Activated naive CD8-positive, alpha-beta T cell treated with anti-CD3 and anti-CD28 coated beads, Interleukin-2, amount 10 ng/mL, durations not matched to agents 7 days and 5 days (primary cell): ENCODE measurements around the gene PSMA2. TPM values are rescaled to one million over a fixed set of nuclear protein-coding genes. Genes with fewer than 3 reads are reported as not detected.

Experiments
- ATAC-seq: fragments of 150-1000 bp; cut with Tn5 transposase; one replicate; pipeline ENCODE4 v1.10.0; 2021; ENCODE audit warnings: low read depth, moderate library complexity
- POLR2A ChIA-PET: fragments of 350-600 bp; sonication (Branson Sonifier 250); formaldehyde crosslinking; loops from one replicate; lab custom pipeline; 2021; ENCODE audit warnings: antibody characterized with exemption; lab: Charles Lee
- DNase-seq: peaks from one replicate; pipeline ENCODE4 v3.0.0; 2021
- H3K27ac Mint-ChIP-seq: one replicate; pipeline ENCODE4 v1.8.0; 2022; ENCODE audit warnings: mild to moderate bottlenecking, mixed read lengths
- H3K27me3 Mint-ChIP-seq: one replicate; pipeline ENCODE4 v1.8.0; 2022; ENCODE audit warnings: mild to moderate bottlenecking, moderate library complexity, mixed read lengths
- H3K36me3 Mint-ChIP-seq: one replicate; pipeline ENCODE4 v1.8.0; 2021; ENCODE audit warnings: mild to moderate bottlenecking, mixed read lengths
- H3K4me1 Mint-ChIP-seq: one replicate; pipeline ENCODE4 v1.8.0; 2021; ENCODE audit warnings: mixed read lengths
- H3K4me3 Mint-ChIP-seq: one replicate; pipeline ENCODE4 v1.8.0; 2022; ENCODE audit warnings: mild to moderate bottlenecking, moderate library complexity, mixed read lengths
- H3K9me3 Mint-ChIP-seq: one replicate; pipeline ENCODE4 v1.8.0; 2021; ENCODE audit warnings: mixed read lengths
- total RNA-seq, 2 experiments: library from RNA; stranded (reverse); gene quantifications; one replicate each; pipeline ENCODE4 v1.2.3, GENCODE V29; 2021

PSMA2 gene
- total RNA-seq, 2 experiments from 2014 or later: 98.9 to 99.8 TPM

DNA sequence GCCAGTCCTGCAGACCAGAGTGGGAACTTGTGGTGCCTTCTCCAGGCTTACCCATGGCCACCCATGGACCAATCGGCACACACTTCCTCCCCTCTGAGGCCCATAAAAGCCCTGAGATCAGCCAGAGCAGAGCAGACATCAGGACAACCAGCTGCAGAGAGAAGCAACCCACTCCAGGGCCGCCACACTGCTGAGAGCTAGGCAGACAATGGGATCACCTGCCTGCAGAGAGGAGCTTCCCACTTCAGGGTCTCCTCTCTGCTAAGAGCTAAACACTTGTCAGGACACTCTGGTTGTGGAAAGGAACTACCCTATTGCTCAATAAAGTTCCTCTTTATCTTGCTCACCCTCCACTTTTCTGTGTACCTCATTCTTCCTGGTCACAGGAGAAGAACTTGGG is 54.1 kb downstream of the PSMA2 start:
- no peaks in the 10 kb centered on the region for H3K4me1 Mint-ChIP-seq
- no peak overlapping the region for H3K27ac Mint-ChIP-seq
- H3K27me3 Mint-ChIP-seq: peaks cover 2% of the 10 kb centered on the region
- ATAC-seq (no peak), DNase-seq (no peak)
- POLR2A ChIA-PET: no interaction called here
- H3K9me3 Mint-ChIP-seq: no peaks in the 10 kb centered on the region
- H3K4me3 Mint-ChIP-seq: no peak overlapping the region
- H3K36me3 Mint-ChIP-seq: no peaks in the 10 kb centered on the region

DNA sequence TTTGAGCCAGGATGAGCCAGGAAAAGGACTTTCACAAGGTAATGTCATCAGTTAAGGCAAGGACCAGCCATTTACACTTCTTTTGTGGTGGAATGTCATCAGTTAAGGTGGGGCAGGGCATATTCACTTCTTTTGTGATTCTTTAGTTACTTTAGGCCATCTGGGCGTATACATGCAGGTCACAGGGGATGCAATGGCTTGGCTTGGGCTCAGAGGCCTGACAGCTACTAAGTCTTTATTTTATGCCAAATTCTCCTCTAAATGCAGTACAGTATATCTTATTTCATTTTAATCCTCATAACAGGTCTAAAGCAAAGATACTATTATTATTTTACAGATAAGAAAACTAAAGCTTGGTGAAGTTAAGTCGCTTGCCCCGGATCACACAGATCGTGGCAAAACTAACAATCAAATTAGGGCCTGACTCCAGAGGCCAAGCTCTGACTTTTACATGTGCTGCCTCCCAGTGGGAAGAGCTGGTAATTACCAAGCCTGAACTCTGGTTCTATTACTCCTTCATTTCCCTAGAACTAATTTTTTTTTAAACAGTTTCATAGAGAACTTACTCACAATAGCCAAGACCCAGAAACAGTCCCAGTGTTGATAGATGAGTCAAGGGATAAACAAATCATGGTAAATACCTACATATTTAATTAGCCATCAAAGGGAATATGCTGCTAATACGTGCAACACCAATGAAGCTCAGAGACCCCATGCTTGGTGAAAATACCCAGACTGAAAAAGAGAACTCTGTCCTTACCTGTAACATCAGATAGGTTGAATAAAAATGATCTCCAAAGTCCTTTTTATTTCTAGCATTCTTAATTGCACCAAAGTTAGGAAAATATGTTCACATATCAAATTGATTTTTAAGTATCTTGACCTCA is 55.5 kb downstream of the PSMA2 start:
- ATAC-seq: no peak

DNA sequence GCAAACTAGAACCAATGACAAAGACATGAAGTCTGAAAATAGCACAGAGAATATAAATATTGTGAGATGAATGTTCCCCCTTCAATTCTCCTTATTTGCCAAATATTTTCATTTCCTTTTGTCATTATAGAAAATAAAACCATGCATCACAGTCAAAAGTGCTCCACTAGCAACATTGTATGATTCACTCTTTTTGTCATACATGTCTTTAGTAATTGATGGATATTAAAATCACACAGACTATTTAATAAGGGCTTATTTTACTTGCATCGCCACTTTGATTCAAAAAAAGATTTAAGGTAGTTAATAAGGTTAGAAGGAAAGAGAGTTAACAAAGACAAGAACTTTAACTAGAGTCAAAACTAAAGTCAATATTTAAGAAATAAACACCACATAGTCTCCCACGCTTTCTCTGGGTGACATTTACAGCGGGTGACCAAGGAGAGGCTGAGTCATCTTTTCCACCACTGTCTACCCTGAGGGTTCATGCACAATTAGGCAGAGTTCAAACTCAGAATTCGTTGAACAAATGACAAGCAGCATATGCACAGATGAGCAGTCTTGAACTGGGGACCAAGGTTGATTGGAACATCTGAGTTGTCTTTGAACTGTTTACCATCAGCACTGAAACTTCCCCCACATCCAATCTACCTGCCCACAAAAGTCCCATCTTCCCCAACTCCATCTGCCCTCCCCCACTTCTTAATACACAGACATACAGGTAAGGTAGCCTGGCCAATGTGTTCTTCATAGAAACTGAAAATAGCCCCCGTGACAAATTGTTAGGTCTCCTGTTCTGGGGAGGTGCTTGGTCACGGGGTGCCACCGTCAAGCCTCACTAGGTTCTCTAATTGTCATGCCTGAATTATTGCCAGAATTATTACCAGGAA is 62.6 kb downstream of the PSMA2 start:
- H3K27me3 Mint-ChIP-seq: peaks cover 2% of the 10 kb centered on the region
- peaks cover 11% of the 10 kb centered on the region for H3K4me1 Mint-ChIP-seq
- DNase-seq (no peak), ATAC-seq (peak; percentile 72)
- H3K4me3 Mint-ChIP-seq: no peak overlapping the region
- POLR2A ChIA-PET: no interaction called here
- no peaks in the 10 kb centered on the region for H3K36me3 Mint-ChIP-seq
- H3K27ac Mint-ChIP-seq: peak overlapping the region; percentile 26
- peaks cover 4% of the 10 kb centered on the region for H3K9me3 Mint-ChIP-seq

More for the DNA sequence above, 55.5 kb downstream of the PSMA2 start:
- POLR2A ChIA-PET: no interaction called here
- DNase-seq: no peak
- no peaks in the 10 kb centered on the region for H3K36me3 Mint-ChIP-seq
- no peak overlapping the region for H3K4me3 Mint-ChIP-seq
- H3K27me3 Mint-ChIP-seq: peaks cover 2% of the 10 kb centered on the region
- H3K4me1 Mint-ChIP-seq: no peaks in the 10 kb centered on the region
- H3K9me3 Mint-ChIP-seq: no peaks in the 10 kb centered on the region
- H3K27ac Mint-ChIP-seq: no peak overlapping the region

DNA sequence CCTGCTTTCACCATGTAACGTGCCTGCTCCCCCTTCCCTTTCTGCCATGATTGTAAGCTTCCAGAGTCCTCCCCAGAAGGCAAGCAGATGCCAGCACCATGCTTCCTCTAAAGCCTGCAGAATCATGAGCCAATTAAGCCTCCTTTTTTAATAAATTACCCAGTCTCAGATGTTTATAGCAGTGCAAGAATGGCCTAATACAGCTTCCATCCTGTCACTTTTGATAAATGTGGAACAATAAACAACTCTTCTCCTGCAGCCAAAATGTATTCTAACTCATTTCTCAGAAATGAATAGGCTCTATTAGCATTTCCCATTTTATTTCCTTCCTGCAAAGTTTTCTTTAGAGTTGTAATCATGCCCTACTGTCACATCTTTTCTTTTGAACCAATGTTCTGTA is 63.5 kb downstream of the PSMA2 start:
- no peak for ATAC-seq
- POLR2A ChIA-PET: no interaction called here
- no peak for DNase-seq
- H3K9me3 Mint-ChIP-seq: peaks cover 5% of the 10 kb centered on the region
- no peak overlapping the region for H3K4me3 Mint-ChIP-seq
- H3K36me3 Mint-ChIP-seq: no peaks in the 10 kb centered on the region
- no peak overlapping the region for H3K27ac Mint-ChIP-seq
- peaks cover 11% of the 10 kb centered on the region for H3K4me1 Mint-ChIP-seq
- H3K27me3 Mint-ChIP-seq: peaks cover 2% of the 10 kb centered on the region

Other genes starting within 250 kb of the PSMA2 start
- gene C7orf25, start 20.1 kb downstream of the PSMA2 start, total RNA-seq: 1 to 10 TPM; 6.0 to 8.1 TPM
- 10 to 100 TPM; 45.2 to 46.6 TPM for gene MRPL32, start 202 bp upstream of the PSMA2 start, total RNA-seq
- not detected for gene HECW1, start 180.5 kb upstream of the PSMA2 start, total RNA-seq